Measurements from ENCODE around the gene GRWD1. TPM values are rescaled to one million over a fixed set of nuclear protein-coding genes. Genes with fewer than 3 reads are reported as not detected.

GRWD1 gene
- total RNA-seq, 2 experiments from 2014 or later: 38.8 to 45.3 TPM

DNA sequence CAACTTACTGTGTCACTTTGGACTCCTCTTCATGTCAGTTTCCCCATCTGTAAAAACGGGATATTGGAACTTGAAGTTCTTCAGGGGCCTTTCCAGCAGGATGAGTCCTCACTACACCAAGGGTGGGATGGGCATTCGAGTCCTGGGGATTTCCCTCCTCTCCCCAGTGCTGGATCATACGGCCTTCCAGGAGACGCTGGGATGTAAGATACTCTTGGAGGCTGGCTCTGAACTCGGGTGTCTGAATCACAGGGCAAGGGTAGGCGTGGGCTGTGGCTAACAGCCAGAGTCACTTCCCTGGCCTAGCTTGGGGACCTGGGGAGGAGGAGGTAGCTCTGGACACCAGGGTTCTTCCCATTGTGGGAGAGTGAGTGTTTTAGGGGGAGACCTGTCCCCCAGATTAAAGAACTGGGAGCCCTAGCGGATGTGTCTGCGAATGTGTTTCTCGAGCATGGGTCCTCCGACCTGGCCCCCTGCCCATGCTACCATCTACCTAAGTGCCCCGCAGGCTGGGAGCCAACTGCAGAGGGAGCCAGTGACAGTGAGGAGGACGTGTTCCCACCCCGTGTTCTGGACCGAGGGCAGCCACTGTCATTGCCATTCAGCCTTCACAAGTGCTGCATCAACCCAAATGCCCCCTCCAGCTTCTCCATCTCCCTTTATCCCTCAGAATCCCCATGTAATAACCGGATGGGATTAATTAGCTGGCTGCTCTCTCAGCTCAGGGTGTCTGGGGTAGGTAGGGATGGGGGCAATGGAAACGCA, 21.0 kb downstream of the GRWD1 start:
- intact Hi-C loops (cut with micrococcal nuclease): no loop called here
- CTCF ChIA-PET: no interaction called here
- Mint-ChIP-seq H3K27ac (no peak overlapping the region), H3K9me3 (no peaks in the 10 kb centered on the region), H3K4me3 (no peak overlapping the region), H3K4me1 (ENCODE audit: low read depth) (peaks cover 22% of the 10 kb centered on the region), H3K27me3 (no peaks in the 10 kb centered on the region), H3K36me3 (peaks cover 11% of the 10 kb centered on the region)
- no peak for DNase-seq
- POLR2A ChIA-PET: no interaction called here

DNA sequence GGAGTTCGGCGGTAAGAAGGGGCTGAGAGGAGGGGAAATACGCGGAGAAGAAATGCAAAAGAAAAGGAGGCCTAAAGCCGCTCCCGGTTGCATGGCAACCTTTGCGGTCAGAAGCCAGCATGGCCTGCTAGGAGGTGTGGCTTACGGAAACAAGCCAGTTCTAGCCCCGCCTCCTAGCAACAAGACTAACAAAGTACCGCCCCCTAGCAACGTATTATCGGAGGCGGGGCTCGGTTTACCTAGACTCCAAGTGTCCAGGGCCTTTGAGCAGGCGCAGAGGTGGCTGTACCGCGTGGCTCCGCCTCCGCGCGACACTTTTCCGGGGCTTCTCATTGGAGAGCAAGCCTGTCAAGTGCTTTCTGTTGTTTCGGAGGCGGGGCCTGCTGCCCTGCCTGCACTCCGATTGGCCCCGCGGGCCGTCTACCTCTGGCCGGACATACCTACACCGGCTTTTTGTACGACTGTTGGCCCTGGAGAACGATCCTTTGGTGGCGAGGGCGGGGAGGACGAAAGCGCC, 23.0 kb downstream of the GRWD1 start:
- Mint-ChIP-seq H3K9me3 (no peaks in the 10 kb centered on the region), H3K27ac (peak overlapping the region; percentile 84), H3K4me1 (ENCODE audit: low read depth) (peaks cover 22% of the 10 kb centered on the region), H3K36me3 (peaks cover 8% of the 10 kb centered on the region), H3K27me3 (no peaks in the 10 kb centered on the region), H3K4me3 (peak overlapping the region; percentile 83)
- intact Hi-C loops (cut with micrococcal nuclease): loop anchor here (1.0 to 2.0 kb wide), 5 partner anchors 24 to 136 kb away; partner anchors contain the start of genes GRWD1 and SYNGR4
- POLR2A ChIA-PET: no interaction called here
- CTCF ChIA-PET: interaction anchor here (1.0 kb wide), 1 partner anchor 77 kb away, joined by 3 read pairs; no protein-coding TSS in a partner anchor
- DNase-seq: peak; percentile 100

GRCh38 chr19:48469289-48469881, 23.6 kb downstream of the GRWD1 start, which contains the start of gene CYTH2:
Gene CYTH2, plus strand, starts transcription at chr19:48469369. Its CDS starts 139 bp downstream, at chr19:48469508.
- Mint-ChIP-seq H3K9me3 (no peaks in the 10 kb centered on the region), H3K27me3 (no peaks in the 10 kb centered on the region), H3K4me1 (ENCODE audit: low read depth) (peaks cover 22% of the 10 kb centered on the region), H3K4me3 (peak within 1 kb of the TSS; percentile 83), H3K27ac (peak within 1 kb of the TSS; percentile 84), H3K36me3 (peaks cover 9% of the 10 kb centered on the region)
- POLR2A ChIA-PET: interaction anchor here (0.7 kb wide), 1 partner anchor 106 kb away, joined by 3 read pairs; no protein-coding TSS in a partner anchor
- CTCF ChIA-PET: interaction anchor here (0.8 to 1.9 kb wide), 4 partner anchors 20 to 119 kb away, joined by 3 to 10 read pairs (median 4); no protein-coding TSS in a partner anchor
- intact Hi-C loops (cut with micrococcal nuclease): loop anchor here (1.0 to 2.0 kb wide), 4 partner anchors 24 to 137 kb away; partner anchors contain the start of gene GRWD1
- peak; percentile 86 for DNase-seq

DNA sequence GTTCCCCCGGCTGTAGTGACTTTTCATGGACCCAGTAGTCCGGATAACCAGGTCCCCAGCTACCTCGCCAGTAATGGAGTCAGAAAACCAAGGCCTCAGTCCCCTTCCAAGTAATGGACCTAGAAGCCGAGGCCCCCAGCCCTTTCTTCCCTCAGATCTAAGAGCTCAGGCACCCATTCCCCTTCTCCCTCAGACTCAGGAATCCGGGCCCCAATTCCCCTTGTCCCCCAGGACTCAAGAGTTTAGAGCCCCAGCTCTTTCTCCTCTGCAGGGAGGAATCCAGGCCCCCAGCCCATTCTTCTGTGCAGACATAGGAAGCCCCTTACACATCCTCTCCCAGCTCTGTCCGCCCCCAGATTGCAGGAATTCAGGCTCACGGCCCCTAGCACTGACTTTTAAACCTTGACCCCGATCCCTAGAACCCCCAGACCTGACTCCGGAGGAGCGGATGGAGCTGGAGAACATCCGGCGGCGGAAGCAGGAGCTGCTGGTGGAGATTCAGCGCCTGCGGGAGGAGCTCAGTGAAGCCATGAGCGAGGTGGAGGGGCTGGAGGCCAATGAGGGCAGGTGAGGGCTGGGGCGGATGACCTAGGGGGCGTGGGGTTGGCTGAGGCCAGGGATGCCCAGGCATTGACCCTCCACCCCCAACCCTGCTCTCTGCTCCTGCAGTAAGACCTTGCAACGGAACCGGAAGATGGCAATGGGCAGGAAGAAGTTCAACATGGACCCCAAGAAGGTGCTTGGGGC, 24.3 kb downstream of the GRWD1 start:
- no peak for DNase-seq
- H3K27me3 Mint-ChIP-seq: no peaks in the 10 kb centered on the region
- H3K9me3 Mint-ChIP-seq: no peaks in the 10 kb centered on the region
- H3K4me3 Mint-ChIP-seq: peak overlapping the region; percentile 83
- ChIA-PET POLR2A (interaction anchor here (0.7 kb wide), 2 partner anchors 11 to 107 kb away, joined by 3 read pairs; no protein-coding TSS in a partner anchor), CTCF (interaction anchor here (0.6 to 1.9 kb wide), 5 partner anchors 20 to 119 kb away, joined by 3 to 10 read pairs (median 3); no protein-coding TSS in a partner anchor)
- peak overlapping the region; percentile 45 for H3K27ac Mint-ChIP-seq
- peaks cover 12% of the 10 kb centered on the region for H3K36me3 Mint-ChIP-seq
- peaks cover 20% of the 10 kb centered on the region for H3K4me1 Mint-ChIP-seq (ENCODE audit: low read depth)
- intact Hi-C loops (cut with micrococcal nuclease): loop anchor here (1.0 to 2.0 kb wide), 4 partner anchors 25 to 137 kb away; partner anchors contain the start of gene GRWD1

- H3K27me3 Mint-ChIP-seq: no peaks in the 10 kb centered on the region
- DNase-seq: no peak
- intact Hi-C loops (cut with micrococcal nuclease): no loop called here
- H3K4me1 Mint-ChIP-seq (ENCODE audit: low read depth): peaks cover 14% of the 10 kb centered on the region
- H3K9me3 Mint-ChIP-seq: no peaks in the 10 kb centered on the region
- POLR2A ChIA-PET: no interaction called here
- CTCF ChIA-PET: interaction anchor here (1.9 kb wide), 1 partner anchor 19 kb away, joined by 10 read pairs; no protein-coding TSS in a partner anchor
- H3K4me3 Mint-ChIP-seq: peak overlapping the region; percentile 4
- peaks cover 16% of the 10 kb centered on the region for H3K36me3 Mint-ChIP-seq
- H3K27ac Mint-ChIP-seq: no peak overlapping the region
Observed at GRCh38 chr19:48470856-48471255, 25.1 kb downstream of the GRWD1 start.

DNA sequence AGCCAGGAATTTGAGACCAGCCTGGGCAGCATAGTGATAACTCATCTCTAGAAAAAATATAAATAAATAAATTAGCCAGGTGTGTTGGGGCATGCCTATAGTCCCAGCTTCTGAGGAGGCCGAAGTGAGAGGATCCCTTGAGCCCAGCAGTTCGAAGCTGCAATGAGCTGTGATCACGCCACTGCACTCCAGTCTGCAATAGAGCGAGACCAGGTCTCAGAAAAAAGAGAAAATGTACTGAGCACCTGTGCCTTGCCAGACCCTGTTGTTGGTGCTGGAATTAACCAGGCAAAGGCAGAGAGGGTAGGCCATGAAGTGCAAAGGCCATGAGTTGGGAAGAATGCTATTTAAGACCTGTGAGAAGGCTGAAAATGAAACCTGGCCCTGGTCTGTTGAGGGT, 26.1 kb downstream of the GRWD1 start:
- Mint-ChIP-seq H3K36me3 (peaks cover 16% of the 10 kb centered on the region), H3K9me3 (no peaks in the 10 kb centered on the region), H3K4me3 (no peak overlapping the region), H3K4me1 (ENCODE audit: low read depth) (peaks cover 14% of the 10 kb centered on the region), H3K27me3 (no peaks in the 10 kb centered on the region), H3K27ac (peak overlapping the region; percentile 28)
- CTCF ChIA-PET: interaction anchor here (1.7 kb wide), 1 partner anchor 18 kb away, joined by 6 read pairs; no protein-coding TSS in a partner anchor
- POLR2A ChIA-PET: no interaction called here
- DNase-seq: no peak
- intact Hi-C loops (cut with micrococcal nuclease): no loop called here

DNA sequence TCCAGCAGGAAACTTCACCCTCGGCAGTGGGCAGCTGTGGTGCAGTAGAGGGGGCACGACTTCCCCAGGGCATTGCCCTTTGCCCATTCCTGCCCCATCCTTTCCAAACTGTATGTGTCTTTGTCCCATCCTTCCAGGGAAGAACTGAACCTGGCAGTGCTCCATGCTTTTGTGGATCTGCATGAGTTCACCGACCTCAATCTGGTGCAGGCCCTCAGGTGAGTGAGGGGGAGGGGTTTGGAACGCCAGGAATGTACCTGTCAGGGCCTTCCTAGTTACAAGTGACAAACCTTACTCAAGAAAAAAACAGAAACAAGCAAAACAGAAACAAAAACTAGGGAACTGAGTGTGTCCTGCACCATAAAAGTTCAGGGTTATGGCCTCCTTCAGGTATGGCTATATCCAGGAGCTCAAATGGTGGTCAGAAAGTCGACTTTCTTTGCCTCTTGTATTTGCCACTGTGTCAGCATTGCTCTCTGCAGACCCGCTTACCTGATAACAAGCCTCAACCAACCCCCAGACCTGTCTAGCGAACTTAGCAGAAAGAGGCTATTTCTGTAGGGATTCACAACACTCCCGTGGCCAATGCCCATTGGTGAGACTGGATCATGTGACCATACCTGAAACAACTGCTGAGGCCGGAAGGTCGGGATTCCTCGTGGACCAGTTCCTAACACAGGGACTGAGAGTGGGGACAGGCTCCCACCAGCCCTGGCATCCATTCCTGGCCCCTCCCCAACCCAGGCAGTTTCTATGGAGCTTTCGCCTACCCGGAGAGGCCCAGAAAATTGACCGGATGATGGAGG, 27.6 kb downstream of the GRWD1 start:
- peaks cover 16% of the 10 kb centered on the region for H3K36me3 Mint-ChIP-seq
- DNase-seq: no peak
- peaks cover 9% of the 10 kb centered on the region for H3K4me1 Mint-ChIP-seq (ENCODE audit: low read depth)
- ChIA-PET POLR2A (no interaction called here), CTCF (interaction anchor here (1.1 to 1.7 kb wide), 2 partner anchors 17 to 82 kb away, joined by 3 to 6 read pairs; partner anchors contain the start of gene KDELR1)
- no peak overlapping the region for H3K27ac Mint-ChIP-seq
- H3K4me3 Mint-ChIP-seq: no peak overlapping the region
- no peaks in the 10 kb centered on the region for H3K9me3 Mint-ChIP-seq
- no peaks in the 10 kb centered on the region for H3K27me3 Mint-ChIP-seq
- intact Hi-C loops (cut with micrococcal nuclease): no loop called here

DNA sequence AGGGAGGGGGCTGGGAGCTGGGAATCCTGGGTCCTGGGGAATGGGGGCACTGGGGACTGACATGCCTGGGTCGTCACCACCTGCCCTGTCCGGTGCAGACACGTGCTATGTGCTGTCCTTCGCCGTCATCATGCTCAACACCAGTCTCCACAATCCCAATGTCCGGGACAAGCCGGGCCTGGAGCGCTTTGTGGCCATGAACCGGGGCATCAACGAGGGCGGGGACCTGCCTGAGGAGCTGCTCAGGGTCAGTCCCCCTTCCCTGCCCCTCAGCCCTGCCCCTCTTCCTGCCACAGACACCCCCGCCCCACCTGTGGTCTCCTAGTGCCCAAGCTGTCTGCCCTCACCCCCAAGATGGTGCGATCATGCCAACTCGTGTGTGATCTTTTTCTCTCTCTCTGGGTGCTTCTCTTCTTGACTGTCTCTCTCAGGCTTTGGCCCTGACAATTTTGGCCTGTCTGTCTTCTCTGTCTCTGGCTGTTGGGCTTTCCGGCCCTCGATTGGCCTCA, 28.4 kb downstream of the GRWD1 start:
- peaks cover 7% of the 10 kb centered on the region for H3K4me1 Mint-ChIP-seq (ENCODE audit: low read depth)
- H3K27ac Mint-ChIP-seq: no peak overlapping the region
- intact Hi-C loops (cut with micrococcal nuclease): no loop called here
- no peaks in the 10 kb centered on the region for H3K9me3 Mint-ChIP-seq
- ChIA-PET CTCF (no interaction called here), POLR2A (no interaction called here)
- no peak overlapping the region for H3K4me3 Mint-ChIP-seq
- H3K27me3 Mint-ChIP-seq: no peaks in the 10 kb centered on the region
- H3K36me3 Mint-ChIP-seq: peaks cover 16% of the 10 kb centered on the region
- no peak for DNase-seq

- peak overlapping the region; percentile 46 for H3K27ac Mint-ChIP-seq
- H3K27me3 Mint-ChIP-seq: no peaks in the 10 kb centered on the region
- H3K36me3 Mint-ChIP-seq: peaks cover 17% of the 10 kb centered on the region
- POLR2A ChIA-PET: no interaction called here
- CTCF ChIA-PET: interaction anchor here (0.6 to 1.8 kb wide), 2 partner anchors 14 to 161 kb away, joined by 3 to 11 read pairs; no protein-coding TSS in a partner anchor
- H3K9me3 Mint-ChIP-seq: no peaks in the 10 kb centered on the region
- H3K4me3 Mint-ChIP-seq: no peak overlapping the region
- H3K4me1 Mint-ChIP-seq (ENCODE audit: low read depth): peaks cover 3% of the 10 kb centered on the region
- intact Hi-C loops (cut with micrococcal nuclease): no loop called here
- DNase-seq: no peak
Observed at GRCh38 chr19:48475369-48476068, 29.7 kb downstream of the GRWD1 start.

- Mint-ChIP-seq H3K27ac (peak overlapping the region; percentile 46), H3K27me3 (no peaks in the 10 kb centered on the region), H3K36me3 (peaks cover 17% of the 10 kb centered on the region), H3K9me3 (no peaks in the 10 kb centered on the region), H3K4me1 (ENCODE audit: low read depth) (peaks cover 7% of the 10 kb centered on the region), H3K4me3 (no peak overlapping the region)
- ChIA-PET POLR2A (no interaction called here), CTCF (interaction anchor here (0.6 to 1.8 kb wide), 2 partner anchors 14 to 162 kb away, joined by 3 to 11 read pairs; no protein-coding TSS in a partner anchor)
- DNase-seq: no peak
- intact Hi-C loops (cut with micrococcal nuclease): no loop called here
Observed at GRCh38 chr19:48476176-48476575, 30.4 kb downstream of the GRWD1 start.

Measured in activated CD4-positive, alpha-beta memory T cell treated with anti-CD3 and anti-CD28 coated beads for 36 hours (primary cell).